HG02870 (cell line): ENCODE measurements around the gene ZBTB22.
"Not testable (repeated sequence)": the region's sequence is repeated elsewhere in the genome, so short reads cannot be mapped to it uniquely, and the experiment has no call there.

Experiments used
- ATAC-seq: cut with Tn5 transposase; IDR thresholded peaks from one replicate; pipeline ENCODE4 v1.9.1; 2021; ENCODE audit warnings: mild to moderate bottlenecking, moderate library complexity; ENCODE audit not compliant: unreplicated experiment

Gene ZBTB22

GRCh38 chr6:33317669-33318425 is at the start of gene ZBTB22:
TSS of gene ZBTB22 (minus strand) at chr6:33317744. CDS start at chr6:33316916, 828 bp downstream.
- ATAC-seq = peak; percentile 48

GRCh38 chr6:33367009-33367714 is 49.6 kb upstream of the ZBTB22 start:
- no peak for ATAC-seq

GRCh38 chr6:33365206-33365971 is 47.8 kb upstream of the ZBTB22 start:
- not testable (repeated sequence) for ATAC-seq

- ATAC-seq = not testable (repeated sequence)
Measured at GRCh38 chr6:33364475-33365205, 47.1 kb upstream of the ZBTB22 start.

- ATAC-seq = not testable (repeated sequence)
Measured at GRCh38 chr6:33363486-33363885, 45.9 kb upstream of the ZBTB22 start.

- ATAC-seq = no peak
Measured at GRCh38 chr6:33359331-33359730, 41.8 kb upstream of the ZBTB22 start.

GRCh38 chr6:33357160-33357871 is 39.8 kb upstream of the ZBTB22 start:
- not testable (repeated sequence) for ATAC-seq

- no peak for ATAC-seq
Measured at GRCh38 chr6:33356295-33356694, 38.8 kb upstream of the ZBTB22 start.

GRCh38 chr6:33355860-33356259 is 38.3 kb upstream of the ZBTB22 start:
- not testable (repeated sequence) for ATAC-seq

GRCh38 chr6:33347816-33348215 is 30.3 kb upstream of the ZBTB22 start:
- ATAC-seq = no peak

- not testable (repeated sequence) for ATAC-seq
Measured at GRCh38 chr6:33346972-33347371, 29.4 kb upstream of the ZBTB22 start.

GRCh38 chr6:33344701-33345697 is 27.5 kb upstream of the ZBTB22 start:
- ATAC-seq = no peak

GRCh38 chr6:33343953-33344611 is 26.5 kb upstream of the ZBTB22 start:
- no peak for ATAC-seq

- not testable (repeated sequence) for ATAC-seq
Measured at GRCh38 chr6:33343606-33343952, 26.0 kb upstream of the ZBTB22 start.

- ATAC-seq = no peak
Measured at GRCh38 chr6:33339193-33339592, 21.6 kb upstream of the ZBTB22 start.

- no peak for ATAC-seq
Measured at GRCh38 chr6:33336495-33336894, 19.0 kb upstream of the ZBTB22 start.

GRCh38 chr6:33335916-33336315 is 18.4 kb upstream of the ZBTB22 start:
- no peak for ATAC-seq

- no peak for ATAC-seq
Measured at GRCh38 chr6:33333666-33334065, 16.1 kb upstream of the ZBTB22 start.
